ENCODE measurements around the gene WDTC1.

The WDTC1 gene

DNA sequence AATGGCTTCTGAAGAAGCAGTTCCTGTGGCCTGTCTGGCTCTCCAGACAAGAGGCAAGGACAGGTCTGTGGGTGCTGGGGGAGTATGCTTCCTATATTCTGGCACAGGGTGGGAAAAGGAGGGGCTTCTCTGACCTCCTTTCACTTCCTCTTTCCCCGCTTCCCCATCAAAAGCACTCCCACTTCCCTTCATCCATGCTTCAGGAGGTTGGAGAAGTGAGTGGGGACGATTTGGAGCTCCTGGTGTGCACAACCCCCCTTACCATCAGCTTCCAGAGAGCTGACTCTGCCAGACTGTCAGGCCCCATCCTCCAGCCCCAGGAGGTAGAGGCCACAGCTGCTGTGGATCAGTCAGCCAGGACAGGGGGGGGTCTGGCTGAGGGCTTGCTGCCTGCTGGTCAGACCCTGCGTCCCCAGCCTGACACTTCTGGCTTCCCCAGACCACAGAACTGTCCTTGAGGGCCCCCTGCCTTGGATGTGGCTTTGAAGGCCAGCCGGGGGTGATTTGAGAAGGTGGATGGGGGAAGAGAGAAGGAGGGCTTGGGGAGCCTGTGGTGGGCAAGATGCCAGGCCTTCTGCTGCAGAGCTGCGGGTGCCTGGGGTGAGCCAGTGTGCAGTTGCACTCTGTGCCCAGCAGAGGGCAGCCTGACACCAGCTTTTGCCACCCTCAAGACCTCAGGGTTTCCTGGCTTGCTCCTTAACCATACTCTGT lies 66.1 kb downstream of the WDTC1 start:
- FAIRE-seq (peak; percentile 87), DNase-seq (ENCODE audit: insufficient read length, low spot score) (peak; percentile 87)

DNA sequence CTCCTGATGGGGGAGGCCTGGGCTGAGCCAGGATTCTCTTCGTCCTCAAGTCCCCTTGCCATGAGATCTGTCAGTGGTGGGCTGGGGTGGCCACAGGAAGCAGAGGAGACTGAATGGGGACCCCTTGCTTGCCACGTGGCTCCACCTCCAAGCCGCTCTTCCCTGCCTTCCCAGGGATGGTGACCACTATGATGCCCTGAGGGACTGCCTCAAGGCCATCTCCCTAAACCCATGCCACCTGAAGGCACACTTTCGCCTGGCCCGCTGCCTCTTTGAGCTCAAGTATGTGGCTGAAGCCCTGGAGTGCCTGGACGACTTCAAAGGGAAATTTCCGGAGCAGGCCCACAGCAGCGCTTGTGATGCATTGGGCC lies 66.6 kb downstream of the WDTC1 start:
- no peak for DNase-seq (ENCODE audit: insufficient read length, low spot score)
- no peak for FAIRE-seq

DNA sequence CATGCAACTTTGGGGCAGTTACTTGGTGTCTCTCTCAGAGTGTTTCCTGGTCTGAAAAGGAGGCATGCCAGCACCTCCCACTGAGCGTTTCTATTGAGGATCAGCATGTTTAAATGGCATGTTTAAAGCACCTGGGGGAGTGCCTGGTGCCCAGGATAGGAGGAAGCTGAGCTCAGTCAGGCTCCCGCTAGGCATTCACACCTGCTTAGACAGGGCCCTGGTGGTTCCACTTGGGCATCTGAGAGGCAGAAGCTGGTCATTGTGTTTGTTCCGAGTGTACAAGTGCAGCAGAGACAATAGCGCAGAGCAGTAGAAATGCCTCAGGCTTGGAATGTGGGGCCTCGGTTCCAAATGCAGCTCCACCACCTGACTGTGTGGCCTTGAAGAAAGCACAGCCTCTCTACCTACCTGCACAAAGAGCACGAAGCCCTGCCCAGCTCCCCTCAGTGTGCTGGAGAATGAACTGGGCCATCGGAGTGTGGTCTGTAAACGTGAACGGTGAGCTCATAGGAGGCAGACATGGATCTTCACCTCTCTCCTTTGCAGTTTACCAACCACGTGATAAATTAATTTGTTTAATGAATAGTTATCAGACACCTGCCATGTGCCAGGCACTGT lies 67.3 kb downstream of the WDTC1 start:
- FAIRE-seq = no peak
- DNase-seq (ENCODE audit: insufficient read length, low spot score) = no peak

DNA sequence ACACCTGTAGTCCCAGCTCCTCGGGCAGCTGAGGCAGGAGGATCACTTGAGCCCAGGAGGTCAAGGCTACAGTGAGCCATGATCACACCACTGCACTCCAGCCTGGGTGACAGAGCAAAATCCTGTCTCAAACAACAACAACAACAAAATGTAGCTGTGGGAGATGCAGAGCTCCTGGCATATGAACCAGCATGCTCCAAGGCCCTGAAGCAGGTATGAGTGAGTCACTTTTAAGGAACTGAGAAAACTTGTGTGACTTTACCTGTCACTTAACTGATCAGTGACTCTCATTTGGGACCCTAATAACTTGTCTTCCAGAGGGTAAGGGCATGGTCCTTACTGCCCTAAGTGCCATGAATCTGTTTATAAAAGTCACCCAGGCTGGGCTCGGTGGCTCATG lies 68.2 kb downstream of the WDTC1 start:
- FAIRE-seq (no peak), DNase-seq (ENCODE audit: insufficient read length, low spot score) (no peak)

DNA sequence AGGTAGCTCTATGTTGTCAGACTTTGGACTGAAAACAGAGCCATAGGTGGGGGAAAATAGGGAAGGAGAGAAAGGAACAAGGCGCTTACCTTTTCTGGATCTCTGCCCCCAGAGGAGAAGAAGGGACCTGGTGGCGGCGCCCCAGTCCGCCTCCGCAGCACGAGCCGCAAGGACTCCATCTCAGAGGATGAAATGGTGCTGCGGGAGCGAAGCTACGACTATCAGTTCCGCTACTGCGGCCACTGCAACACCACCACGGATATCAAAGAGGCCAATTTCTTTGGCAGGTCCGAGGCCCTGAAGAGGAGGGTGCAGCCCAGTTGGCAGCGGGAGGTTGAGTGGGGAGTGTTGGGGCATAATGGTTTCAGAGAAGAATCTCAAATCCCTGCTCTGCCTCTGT lies 69.1 kb downstream of the WDTC1 start:
- no peak for FAIRE-seq

DNA sequence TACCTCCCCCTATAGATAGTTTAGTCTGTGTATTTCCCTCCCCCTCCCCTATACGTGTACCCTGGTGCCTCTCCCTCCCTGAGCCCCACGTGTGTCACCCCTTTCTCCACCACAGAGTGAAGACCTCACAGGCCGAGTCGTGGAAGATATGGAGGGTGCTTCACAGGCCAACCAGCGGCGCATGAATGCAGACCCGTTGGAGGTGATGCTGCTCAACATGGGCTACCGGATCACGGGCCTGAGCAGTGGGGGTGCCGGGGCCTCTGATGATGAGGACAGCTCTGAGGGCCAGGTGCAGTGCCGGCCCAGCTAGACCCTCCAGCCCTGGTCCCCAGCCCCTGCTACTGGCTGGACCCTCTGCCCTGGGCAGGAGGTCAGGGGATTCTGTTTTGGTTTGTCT lies 71.6 kb downstream of the WDTC1 start:
- DNase-seq (ENCODE audit: insufficient read length, low spot score) (no peak), FAIRE-seq (no peak)

More for the DNA sequence above, 69.1 kb downstream of the WDTC1 start:
- no peak for DNase-seq (ENCODE audit: insufficient read length, low spot score)

DNA sequence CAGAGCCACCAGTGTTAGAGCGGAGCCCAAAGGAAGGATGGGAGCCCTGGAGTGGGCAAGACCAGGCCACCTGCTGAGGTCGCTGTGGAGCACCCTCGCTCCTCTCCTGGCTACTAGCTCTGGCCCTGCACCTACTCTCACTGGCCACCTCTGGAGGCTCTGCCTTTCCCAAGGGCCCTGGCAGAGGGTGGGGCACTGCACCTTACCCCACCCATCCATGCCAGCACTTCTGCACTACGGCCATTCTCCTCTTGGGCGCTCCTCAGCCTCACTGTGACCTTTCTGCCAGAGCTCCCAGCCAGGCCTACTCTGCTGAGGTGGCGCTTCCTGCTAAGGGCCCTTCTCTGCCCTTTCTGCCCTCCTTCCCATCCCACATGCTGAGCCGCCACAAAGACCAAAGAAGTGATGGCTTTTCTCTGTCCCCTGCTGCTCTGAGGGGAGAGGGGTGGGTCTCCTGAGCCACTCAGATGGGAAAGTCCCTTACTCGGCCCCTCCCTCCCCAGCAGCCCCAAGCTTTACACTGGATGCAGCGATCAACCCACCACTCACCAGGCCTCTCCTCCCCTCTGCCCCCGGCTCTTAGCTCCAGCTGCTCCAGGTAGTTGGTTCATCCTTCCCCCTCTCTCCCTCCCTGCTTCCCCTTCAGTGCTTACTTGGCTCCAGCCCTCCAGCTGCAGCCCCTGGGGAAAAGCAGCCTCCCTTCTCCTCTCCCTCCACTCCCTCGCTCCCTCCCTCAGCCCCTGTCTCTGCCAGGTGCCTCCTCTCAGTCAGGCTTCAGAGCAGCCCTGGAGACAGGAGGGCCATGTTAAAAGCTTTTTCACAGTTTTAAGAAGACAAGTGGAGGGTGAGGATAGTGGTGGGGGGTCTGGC lies 72.7 kb downstream of the WDTC1 start:
- no peak for FAIRE-seq
- no peak for DNase-seq (ENCODE audit: insufficient read length, low spot score)

DNA sequence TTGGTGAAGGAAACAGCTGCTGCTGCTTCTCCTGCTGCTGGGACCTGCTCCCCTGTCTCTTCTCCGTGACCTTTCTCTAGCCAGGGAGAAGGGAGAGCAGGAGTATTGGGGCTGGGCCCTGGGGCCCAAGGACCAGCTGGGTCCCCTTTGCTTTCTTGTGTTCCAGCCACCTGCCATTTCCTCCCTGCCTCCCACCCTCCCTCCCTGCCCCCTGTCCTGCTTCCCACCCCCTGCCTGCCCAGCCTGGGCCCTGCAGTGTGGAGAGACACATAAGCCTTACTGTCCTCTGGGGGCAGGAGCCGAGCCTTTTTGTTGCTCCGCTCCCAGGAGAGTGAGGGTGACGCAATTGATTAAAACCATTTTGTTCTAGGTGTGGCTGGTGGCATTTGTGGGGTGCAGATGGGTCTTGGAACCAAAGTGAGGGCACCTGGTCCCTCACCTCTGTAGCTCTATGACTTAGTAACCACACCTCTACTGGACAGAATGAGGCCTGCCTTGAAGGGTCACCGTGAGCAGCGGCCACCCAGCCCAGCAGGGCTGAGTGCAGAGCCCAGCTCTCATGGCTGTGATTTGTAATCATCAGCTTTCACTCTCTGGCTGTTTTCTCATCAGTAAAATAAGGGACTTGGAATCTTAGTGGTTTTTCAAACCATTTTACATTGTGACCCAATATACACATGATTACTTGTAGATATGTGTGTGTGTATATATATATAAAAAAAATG lies 73.6 kb downstream of the WDTC1 start:
- DNase-seq (ENCODE audit: insufficient read length, low spot score) (no peak), FAIRE-seq (no peak)

DNA sequence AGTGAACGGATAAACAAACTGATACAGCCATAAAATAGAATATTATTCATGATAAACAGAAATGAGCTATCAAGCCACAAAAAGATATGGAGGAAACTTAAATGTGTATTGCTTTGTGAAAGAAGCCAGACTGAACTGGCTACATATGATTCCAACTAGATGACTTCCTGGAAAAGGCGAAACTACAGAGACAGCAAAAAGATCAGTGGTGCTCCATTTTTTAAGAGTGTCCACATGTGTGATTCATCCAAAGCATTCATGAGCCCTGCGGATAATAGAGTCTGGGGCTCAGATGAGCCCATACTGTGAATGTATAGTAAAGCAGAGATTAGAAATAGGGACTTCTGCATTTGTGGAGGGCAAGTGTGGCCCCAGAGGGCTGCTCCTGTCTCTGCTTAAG lies 79.7 kb downstream of the WDTC1 start:
- DNase-seq (ENCODE audit: insufficient read length, low spot score) (no peak), FAIRE-seq (no peak)

DNA sequence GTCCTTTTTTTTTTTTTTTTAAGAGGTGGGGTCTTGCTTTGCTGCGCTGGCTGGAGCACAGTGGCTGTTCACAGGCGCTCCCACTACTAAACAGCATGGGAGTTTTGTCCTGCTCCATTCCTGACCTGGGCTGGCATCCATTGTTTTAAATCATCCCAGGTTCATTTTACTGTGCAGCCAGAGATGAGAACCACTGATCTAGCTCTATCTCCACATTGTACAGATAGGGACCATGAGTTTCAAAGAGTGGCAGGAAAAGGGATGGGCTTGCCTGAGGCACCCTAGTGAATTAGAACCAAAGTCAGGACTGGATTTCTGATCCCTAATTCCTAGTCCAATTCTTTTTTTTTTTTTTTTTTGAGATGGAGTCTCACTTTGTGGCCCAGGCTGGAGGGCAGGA lies 80.3 kb downstream of the WDTC1 start:
- FAIRE-seq = no peak
- DNase-seq (ENCODE audit: insufficient read length, low spot score) = no peak

DNA sequence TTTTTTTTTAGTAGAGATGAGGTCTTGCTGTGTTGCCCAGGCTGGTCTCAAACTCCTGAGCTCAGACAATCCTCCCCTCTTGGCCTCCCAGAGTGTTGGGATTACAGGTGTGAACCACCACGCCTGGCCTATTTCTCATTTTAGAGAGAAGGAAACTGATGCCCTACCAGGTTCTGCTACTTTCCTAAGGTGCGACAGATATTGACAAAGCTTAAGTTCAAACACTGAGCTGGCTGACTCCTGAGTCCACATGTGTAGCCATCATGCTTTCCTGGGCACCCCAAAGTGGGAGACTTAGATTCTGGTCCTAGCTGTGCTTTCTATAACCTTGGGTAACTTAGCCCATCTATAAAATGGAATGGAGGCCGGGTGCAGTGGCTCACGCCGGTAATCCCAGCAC lies 82.4 kb downstream of the WDTC1 start:
- no peak for FAIRE-seq
- no peak for DNase-seq (ENCODE audit: insufficient read length, low spot score)

DNA sequence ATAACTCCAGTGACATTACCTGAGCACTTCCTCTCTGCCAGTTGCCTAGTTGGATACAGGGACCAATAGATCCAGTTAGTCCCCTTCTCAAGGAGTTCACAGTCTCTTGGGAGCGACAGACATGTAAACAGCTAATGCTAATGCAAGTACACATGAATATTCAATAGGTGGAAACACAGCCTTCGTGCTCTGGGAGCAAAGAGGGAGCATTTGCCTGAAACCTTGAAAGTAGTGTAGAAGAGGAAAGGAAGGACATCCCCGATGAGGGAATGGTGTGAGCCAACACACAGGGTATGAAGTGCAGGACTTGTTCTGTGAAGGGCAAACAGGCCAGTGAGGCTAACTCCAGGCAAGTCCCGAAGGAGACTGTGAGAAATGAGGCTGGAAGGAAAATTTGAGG lies 83.7 kb downstream of the WDTC1 start:
- FAIRE-seq = no peak
- DNase-seq (ENCODE audit: insufficient read length, low spot score) = no peak

DNA sequence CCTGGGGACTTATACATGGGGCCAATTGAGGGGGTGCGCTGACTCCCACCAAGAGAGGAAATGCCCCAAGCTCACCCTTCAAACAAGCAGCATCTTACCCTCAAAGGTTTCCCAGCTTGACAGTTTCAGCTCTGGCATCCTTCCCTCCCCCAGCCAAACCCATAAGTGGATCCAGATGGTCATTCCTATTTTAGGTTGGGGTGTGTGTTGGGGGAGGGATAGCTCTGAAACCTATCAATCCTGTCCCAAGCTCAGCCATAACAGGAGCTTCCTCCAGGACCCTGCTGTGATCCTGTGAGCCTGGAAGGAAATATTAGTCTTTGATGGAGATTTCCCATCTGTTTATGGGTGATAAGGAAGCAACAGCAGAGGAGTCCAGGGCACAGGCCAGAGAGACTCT lies 84.2 kb downstream of the WDTC1 start:
- FAIRE-seq = no peak
- no peak for DNase-seq (ENCODE audit: insufficient read length, low spot score)

DNA sequence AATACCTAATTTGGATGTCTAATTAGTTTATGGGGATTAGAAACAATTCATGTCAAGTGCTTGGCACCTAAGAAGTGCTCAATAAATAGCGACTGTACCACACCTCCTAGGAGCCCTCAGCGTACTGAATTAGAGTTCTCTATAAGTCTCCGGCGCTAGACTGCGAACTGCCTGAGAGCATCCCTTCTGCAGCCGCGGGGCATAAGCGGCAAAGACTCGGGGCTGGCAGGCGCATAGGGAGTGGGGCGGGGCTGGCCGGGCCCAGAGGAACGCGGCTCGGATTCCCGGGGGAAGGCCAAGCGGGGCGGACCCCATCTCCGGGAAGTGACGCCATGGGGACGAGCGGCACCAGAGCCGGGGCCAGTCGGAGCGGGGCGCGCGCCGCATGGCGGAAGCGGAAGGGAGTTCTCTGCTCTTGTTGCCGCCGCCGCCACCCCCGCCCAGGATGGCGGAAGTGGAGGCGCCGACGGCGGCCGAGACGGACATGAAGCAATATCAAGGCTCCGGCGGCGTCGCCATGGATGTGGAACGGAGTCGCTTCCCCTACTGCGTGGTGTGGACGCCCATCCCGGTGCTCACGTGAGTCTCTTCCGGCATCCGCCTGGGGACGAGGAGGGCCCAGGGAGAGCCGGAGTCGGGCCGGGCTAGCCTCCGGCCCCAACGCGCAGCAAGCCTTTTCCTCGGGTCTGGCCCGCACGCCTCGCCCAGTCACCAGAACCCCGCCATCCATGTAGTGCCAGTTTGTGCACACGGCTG lies 87.6 kb downstream of the WDTC1 start, which contains the start of gene TMEM222:
Gene TMEM222, plus strand, starts transcription at position 351 of the 756 bp plus-strand sequence. Its CDS starts 35 bp downstream, at position 386.
- FAIRE-seq = peak; percentile 72

DNA sequence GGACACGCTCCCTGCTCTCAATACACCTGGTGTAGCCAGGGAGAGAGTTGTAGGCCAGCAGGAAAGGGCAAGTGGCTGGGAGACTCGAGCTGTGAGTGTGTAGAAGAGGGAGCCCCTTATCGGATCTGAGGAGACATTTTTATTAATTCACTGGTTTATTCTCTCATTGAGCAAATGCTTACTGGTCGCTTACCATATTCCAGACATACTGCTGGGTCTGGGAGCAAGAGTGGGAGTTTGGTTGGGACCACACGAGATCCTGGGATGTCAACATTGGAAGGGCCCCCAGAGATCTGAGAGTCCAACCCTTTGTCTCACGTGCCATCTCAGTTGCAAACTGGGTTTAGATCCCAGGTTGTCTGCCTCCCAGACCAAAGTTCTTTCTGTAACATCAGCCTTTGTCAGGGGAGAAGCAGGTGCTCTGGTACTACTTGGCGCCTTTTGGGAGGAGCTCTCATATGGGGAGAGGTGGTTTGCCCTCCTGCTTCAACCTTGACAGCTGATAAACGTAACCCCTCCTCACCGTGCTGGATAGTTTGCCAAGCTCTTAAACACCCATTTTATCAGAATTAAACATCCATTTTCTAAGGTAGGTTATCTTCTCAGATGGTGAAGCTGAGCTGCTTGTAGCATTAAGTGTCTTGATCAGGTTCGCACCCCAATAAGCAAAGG lies 88.3 kb downstream of the WDTC1 start:
- DNase-seq (ENCODE audit: insufficient read length, low spot score) (no peak), FAIRE-seq (no peak)

More for the DNA sequence above, 87.6 kb downstream of the WDTC1 start, which contains the start of gene TMEM222:
- DNase-seq (ENCODE audit: insufficient read length, low spot score) = peak; percentile 91

DNA sequence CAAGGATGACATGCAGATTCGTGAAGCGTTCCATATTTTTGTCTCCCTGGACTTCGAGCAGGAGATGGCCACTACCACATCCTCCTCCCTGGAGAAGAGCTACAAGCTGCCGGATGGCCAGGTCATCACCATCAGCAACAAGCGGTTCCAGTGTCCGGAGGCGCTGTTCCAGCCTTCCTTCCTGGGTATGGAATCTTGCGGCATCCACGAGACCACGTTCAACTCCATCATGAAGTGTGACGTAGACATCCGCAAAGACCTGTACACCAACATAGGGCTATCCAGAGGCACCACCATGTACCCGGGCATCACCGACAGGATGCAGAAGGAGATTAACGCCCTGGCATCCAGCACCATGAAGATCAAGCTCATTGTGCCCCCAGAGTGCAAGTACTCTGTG lies 90.9 kb downstream of the WDTC1 start:
- FAIRE-seq (no peak), DNase-seq (ENCODE audit: insufficient read length, low spot score) (no peak)

DNA sequence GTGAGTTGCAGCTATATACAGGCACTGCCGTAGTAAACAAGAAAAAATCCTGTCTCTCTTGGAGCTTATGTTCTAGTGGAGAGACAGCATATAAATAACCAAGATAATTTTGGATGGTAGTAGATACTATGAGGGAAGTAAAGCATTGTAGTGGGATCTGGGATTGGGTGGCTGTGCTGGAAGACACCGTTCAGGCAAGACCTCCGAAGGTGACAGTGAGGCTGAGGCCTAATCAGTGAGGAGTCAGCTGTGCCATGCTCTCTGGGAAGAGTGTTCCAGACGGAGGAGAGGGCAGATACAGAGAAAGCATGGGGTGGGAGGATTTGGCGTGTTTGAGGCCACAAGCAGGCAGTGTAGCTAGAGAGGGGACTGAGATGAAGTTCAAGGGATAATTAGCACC lies 93.5 kb downstream of the WDTC1 start:
- FAIRE-seq = no peak
- DNase-seq (ENCODE audit: insufficient read length, low spot score) = no peak

DNA sequence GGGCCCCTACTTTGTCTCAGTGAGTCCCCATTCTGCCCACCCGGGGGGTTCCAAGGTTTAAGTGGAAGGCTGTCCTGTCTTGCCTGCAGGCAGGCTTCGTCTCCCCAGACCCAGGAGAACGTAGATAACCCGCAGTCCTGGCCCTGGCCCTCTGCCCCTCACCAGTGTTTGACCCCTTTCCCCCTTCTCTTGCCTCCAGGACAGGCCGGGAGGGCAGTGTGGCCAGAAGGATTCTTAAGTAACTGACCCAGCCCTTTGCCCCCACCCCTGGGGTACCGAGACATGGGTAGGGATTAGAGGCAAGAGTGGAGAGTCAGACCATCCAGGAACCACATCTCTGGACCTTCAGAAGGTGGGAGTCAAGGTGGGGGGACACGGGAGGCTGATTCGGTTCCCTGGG lies 96.4 kb downstream of the WDTC1 start:
- no peak for DNase-seq (ENCODE audit: insufficient read length, low spot score)
- FAIRE-seq = no peak

DNA sequence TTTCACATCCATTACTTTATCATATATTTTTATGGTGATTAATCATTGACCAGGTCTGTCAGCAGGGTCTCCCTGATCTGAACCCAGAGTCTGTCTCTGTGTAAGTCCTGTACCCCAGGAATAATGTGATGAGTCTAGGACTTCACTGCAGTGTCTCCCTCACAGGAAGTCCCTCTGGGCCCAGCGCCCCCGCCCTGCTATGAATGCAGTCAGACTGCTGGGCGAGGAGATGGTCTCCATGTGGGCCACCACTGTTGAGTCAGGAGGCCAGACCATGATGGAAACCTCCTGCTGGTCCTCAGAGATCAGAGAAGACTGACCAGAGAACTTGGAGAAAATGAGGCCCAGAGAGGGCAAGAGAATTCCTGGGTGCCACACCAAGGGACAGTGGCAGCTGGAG lies 97.0 kb downstream of the WDTC1 start:
- FAIRE-seq (no peak), DNase-seq (ENCODE audit: insufficient read length, low spot score) (no peak)

DNA sequence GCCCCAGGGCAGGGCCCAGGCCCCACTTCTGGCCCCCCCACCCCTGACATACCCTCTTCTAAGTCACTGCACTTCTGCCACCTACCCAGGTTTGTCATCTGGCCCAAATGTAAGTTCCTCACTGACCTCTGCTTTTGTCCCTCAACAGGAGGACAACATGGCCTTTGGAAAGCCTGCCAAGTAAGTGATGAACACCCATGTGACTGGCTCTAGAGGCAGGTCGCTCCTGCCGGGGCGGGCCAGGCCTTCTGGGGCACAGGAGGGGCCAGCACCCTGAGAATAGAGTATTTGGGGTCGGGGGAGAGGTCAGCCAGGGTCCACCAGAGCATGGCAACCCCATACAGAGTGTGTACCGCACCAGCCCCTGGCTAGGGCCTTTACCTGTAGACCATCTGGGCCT lies 97.5 kb downstream of the WDTC1 start:
- DNase-seq (ENCODE audit: insufficient read length, low spot score) (no peak), FAIRE-seq (no peak)
